HG03103 (cell line): Measurements from ENCODE around the gene TPRN.

Experiments
- ATAC-seq: cut with Tn5 transposase; IDR thresholded peaks from one replicate; pipeline ENCODE4 v1.9.1; 2021; ENCODE audit warnings: low read depth; ENCODE audit not compliant: unreplicated experiment

Gene TPRN

GRCh38 chr9:137236238-137236935 is 35.8 kb upstream of the TPRN start:
- no peak for ATAC-seq

DNA sequence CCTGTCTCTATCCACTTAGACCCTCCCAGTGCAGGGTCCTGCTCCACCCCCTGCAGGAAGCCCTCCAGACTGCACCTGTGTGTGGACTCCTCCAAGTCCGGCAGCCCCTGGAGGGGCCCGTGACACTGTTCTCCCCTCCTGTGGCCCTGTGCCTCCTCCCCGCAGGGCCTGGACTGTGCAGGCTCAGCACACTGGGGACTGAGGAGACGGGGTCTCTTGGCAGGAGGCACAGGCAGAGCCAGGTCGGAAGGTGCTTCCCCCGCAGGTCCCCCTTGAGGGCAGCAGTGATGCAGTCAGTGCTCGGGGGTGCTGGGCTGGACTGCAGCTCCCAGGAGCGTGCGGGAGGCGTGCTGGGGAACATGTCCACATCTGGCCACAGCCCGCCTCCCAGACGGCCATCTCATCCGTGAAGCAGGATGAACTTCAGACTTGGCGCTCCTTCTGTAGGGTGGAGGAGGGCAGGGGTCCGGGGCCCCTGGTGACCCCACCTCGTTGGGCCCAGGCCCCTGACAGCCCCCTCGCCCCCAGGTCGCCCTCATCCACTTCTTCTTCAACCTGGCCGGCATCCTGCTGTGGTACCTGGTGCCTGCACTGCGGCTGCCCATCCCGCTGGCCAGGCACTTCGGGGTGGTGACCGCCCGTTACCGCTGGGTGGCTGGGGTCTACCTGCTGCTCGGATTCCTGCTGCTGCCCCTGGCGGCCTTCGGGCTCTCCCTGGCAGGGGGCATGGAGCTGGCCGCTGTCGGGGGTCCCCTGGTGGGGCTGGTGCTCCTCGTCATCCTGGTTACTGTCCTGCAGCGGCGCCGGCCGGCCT is 35.1 kb upstream of the TPRN start:
- ATAC-seq: no peak

DNA sequence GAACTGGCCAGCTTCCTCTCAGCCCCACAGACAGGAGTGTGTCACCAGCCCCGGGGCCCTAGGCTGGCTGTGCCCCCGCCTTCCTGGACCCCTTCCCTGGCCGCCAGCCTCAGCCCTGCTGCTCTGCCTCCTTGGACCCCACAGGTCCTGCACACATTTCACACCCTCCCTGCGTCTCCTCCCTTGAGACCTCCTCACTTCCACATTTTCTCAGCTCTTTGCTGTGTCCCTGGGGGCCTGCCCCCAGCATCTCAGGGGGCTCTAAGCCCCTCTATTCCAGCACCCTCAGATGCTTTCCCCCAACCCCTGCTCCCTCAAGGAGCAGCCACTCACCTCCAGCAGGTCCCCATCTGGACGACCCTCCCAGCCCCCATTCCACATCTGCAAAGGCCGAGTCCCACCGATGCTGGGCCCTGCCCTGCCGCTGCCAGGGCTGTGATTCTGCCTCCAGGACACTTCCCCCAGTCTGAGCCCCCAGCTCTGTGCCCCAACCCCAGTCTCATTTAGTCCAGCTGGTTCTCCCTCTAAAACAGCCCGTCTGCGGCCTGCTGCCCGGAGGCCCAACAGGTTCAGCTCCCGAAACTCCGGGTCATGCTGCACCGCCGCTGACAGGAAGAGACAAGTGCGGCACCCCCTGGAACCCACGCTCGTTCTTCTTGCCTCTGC is 34.4 kb upstream of the TPRN start:
- no peak for ATAC-seq

DNA sequence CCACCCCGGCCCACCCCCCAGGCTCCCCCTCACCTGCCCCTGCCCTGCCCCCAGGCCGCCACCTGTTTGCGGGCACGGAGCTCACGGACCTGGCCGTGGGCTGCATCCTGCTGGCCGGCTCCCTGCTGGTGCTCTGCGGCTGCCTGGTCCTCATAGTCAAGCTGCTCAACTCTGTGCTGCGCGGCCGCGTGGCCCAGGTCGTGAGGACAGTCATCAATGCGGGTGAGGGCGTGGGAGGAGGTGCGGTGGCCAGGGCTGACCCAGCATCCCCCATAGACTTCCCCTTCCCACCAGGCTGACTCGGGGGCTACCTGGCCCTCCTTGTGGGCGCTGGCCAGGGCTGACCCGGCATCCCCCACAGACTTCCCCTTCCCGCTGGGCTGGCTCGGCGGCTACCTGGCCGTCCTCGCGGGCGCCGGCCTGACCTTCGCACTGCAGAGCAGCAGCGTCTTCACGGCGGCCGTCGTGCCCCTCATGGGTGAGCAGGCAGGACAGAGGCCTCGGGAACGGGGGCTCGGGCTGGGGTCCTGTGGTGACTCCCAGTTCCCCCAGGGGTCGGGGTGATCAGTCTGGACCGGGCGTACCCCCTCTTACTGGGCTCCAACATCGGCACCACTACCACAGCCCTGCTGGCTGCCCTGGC is 33.6 kb upstream of the TPRN start:
- ATAC-seq: no peak

- ATAC-seq: no peak
Observed at GRCh38 chr9:137233143-137233980, 32.8 kb upstream of the TPRN start.

DNA sequence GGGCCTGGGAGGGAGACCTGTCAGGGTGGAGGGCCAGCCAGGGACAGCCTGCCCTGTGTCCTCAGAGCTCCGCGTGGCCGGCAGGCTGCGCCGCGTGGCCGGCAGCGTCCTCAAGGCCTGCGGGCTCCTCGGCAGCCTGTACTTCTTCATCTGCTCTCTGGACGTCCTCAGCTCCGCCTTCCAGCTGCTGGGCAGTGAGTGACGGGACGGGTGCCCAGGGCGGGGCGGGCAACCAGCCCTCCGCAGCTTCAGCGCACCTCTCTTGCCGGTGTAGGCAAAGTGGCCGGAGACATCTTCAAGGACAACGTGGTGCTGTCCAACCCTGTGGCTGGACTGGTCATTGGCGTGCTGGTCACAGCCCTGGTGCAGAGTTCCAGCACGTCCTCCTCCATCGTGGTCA is 32.0 kb upstream of the TPRN start:
- no peak for ATAC-seq

GRCh38 chr9:137232101-137232500 is 31.6 kb upstream of the TPRN start:
- no peak for ATAC-seq

DNA sequence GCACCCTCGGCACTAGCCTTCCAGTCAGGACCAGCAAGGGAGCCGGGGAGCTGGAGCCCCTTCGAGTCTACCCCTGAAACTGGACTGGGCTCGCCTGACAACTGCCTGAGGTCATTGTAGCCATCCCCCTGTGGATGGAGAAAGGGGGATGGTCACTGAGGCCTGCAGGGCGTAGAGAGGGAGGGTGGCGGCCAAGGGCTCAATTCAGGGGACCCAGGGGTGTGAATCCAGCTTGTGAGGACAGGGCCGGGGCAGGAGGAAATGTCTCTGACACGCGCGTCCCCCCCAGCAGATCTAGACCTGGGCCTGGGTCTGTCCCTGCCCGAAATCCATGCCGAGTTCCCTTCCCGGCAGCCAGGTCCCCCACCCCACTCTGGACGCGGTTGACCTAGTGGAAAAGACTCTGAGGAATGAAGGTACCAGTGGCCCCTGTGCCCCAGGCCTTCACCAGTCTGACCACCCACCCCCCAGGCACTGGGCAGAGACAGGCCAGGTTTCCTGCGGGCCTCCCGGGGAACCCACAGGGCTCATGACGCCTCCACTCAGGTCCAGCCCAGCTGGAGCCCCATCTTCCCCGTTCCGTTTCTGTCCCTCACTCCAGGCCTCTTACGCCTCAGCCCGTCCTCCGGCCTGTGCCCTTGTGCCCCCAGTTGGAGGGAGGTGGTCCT is 31.0 kb upstream of the TPRN start:
- ATAC-seq: no peak

DNA sequence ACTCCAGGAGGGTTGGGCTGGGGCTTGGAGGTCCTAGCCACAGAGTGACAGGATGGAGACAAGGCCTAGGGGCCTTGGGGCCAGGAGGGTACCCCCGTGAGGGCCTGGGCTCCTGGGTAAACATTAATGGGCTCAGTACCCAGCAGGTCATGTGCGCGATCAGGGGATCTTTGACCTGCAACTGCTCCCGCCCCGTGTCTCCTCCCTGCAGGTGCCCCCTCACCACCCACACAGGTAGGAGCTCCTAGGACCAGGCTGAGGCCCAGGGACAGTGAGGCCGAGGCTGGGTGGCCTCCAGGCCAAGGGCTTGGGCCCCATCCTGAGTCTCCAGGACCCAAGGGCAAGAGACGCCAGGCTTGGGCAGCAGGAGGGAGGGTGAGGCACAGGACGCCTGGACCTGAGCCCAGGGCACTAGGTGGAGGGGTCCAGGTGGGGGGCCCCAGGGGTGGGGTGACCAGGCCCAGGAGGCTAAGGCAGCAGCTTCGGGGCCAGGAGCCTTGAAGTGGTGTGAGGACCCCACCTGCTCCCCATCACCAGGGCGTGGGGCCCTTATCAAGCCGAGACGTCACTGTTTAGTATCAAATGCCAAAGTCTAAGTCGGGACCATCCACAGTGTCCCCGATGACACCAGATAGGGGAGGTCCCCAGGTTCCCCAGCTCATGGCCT is 30.3 kb upstream of the TPRN start, which contains the start of gene SLC34A3:
Gene SLC34A3, plus strand, starts transcription at position 197 of the 667 bp plus-strand sequence. CDS start 802 bp downstream, outside the sequence.
- no peak for ATAC-seq

DNA sequence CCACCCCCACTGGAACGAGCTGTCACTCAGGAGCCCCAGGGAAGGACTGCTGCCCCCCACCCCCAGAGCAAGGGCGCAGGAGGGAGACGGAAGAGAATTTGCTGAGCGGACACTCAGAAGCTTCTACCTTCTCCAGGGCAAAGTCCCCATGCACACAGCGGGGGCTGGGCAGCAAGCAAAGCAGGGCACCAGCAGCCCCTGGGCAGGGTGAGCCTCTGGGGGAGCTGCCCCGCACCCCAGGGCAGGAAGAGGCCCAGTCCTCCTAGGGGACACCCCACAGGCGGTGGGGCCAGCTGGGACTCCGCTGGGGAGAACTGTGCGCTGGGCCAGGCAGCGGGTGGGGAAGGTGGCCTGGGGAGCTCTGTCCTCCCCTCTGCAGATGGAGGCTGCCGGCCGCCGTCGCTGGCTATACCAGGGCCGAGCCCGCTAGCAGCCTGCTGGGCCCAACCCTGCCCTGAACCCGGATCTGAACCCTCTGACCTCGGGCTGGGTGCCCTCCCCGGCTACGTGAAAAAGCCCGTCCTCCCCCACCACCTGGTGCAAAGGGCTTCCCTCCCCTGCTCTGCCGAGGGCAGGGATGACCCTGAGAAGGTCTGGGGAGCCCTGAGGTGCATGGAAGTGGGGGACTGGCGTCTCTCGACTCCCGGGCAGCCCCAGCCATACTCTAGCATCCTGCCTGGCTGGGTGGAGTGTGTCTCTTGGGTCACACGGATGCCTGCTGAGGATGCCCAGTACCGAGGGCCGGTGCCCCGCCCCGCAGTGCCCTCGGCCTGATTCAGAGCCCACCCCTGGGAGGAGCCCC is 29.6 kb upstream of the TPRN start:
- ATAC-seq: no peak

DNA sequence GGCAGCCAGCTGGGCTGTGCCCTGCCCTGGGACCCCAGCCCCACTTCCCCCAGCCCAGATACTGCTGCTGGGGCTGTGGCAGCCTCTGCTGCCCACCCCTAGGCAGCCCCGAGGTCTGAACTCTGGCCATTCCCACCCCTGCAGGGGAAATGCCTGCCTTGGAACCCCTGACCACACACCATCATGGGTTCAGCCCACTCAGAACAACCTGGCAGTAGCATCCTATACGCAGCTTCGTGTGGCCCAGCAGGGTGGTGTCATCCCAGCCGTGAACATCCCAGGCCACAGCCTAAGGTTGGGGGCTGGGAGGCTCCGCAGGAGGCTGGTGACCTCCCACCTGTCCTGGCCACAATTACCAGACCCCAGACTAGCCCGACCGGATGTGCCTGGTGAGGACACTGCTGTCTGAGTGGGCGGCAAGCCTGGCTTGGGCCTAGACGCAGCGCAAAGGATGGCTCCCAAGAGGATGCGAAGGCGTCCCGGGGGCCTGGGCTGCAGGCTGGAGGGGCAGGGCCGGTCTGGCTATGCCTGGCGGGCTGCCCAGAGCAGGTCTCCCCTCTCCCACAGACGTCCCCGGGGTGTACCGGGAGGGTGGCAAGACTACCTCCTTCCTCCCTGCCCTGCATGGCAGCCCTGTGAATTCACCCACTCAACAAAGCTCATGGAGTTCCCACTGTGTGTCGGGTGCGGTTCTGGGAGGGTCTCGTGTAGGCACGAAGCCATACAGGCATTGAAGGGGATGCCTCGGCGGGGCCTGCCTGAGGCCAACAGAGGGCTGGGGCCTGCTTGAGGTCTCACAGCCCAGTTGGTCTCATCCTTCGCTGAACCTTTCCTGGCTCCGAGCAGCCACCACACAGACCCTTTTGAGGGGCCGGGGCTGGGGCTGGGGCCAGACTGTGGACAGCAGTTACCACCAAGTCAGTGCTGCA is 28.7 kb upstream of the TPRN start:
- ATAC-seq: no peak

GRCh38 chr9:137228506-137228967 is 28.0 kb upstream of the TPRN start:
- no peak for ATAC-seq

- ATAC-seq: no peak
Observed at GRCh38 chr9:137227853-137228505, 27.4 kb upstream of the TPRN start.

GRCh38 chr9:137227054-137227852 is 26.7 kb upstream of the TPRN start, which contains the start of gene RNF224:
Gene RNF224 (plus strand): TSS chr9:137227502. CDS start chr9:137228336, 834 bp downstream.
- no peak for ATAC-seq

DNA sequence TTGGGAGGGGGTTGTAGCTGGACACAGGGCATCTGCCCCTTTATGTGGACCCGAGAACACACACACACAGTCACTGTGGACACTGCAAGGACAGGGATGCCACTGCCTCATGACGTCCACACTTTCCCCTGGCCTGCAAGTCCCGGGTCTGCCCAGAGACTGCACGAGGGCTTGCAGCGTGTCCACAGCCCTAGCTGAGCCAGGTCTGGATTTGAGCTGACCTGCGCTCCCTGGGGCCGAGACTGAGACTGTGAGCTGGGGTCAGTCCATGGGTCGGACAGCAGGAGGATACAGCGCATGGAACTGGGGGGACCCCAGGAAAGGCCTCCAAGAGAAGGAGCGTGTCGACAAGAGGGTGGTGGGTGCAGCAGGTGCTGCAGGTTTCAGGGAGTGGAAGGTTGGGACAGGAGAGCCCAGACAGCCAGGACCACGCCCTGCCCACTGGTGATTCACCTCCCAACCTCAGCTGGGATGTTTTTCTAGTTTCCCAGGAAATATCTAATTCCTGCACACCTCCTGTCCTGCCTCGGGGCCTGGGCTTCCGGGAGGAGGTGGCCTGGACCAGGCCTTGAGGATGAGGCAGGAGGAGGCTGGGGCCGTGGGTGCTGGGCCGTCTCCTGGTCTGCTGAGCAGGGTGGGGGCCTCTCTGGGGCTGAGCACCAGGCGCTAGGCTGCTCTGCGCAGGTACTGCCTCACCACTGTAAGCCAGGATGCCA is 26.0 kb upstream of the TPRN start:
- no peak for ATAC-seq
